NCI-H82 treated with DMSO at 0.1 percent for 48 hours (cell line): ENCODE data around the gene SETD6.
"Not testable (repeated sequence)": the region's sequence is repeated elsewhere in the genome, so short reads cannot be mapped to it uniquely, and the experiment has no call there.

Experiments used
- DNase-seq: peaks from one replicate; lab custom pipeline; 2025; ENCODE audit not compliant: unreplicated experiment; lab: John Stamatoyannopoulos, UW

Gene SETD6

GRCh38 chr16:58537124-58537906, 22.0 kb downstream of the SETD6 start:
- DNase-seq: no peak

- DNase-seq: no peak
These were observed 26.4 kb downstream of the SETD6 start for GRCh38 chr16:58541711-58542110.

- no peak for DNase-seq
These were observed 27.0 kb downstream of the SETD6 start for GRCh38 chr16:58542291-58542690.

DNA sequence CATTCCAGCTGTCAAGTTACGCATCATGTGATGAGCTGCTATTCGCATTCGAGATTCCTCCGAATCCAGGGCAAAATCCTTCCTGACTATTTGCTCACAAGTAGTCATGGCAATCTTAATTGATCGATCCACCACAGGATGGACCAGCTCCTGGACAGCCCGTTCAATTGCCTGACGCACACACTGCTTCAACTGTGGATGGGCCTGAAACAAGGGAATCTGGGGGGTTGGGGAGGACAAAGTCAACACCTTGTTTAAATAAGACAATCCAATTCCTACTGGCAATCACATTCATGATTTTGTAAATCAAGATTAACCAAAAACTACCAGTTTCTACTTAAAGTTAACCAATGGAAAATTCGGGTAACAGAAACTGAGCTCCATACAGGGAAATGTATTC, 28.4 kb downstream of the SETD6 start:
- DNase-seq: no peak

DNA sequence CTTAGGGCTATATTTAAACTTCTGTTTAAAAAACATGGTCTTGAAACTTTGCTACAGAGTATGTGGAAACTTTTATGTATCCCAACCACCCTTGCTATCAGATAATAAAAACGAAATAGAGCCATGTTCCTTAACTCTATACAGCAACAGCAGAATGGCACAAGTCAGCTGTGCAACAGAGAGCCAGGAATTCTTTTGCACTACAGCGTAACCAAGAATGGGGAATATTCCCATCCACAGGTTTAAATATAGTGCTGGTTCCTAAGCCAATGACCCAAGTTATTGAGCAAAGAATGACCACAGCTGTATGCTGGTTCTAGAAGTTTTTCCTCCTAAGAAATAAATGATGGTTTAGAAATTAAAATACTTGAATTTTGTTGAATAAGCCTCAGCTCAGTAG, 33.1 kb downstream of the SETD6 start:
- DNase-seq: no peak

DNA sequence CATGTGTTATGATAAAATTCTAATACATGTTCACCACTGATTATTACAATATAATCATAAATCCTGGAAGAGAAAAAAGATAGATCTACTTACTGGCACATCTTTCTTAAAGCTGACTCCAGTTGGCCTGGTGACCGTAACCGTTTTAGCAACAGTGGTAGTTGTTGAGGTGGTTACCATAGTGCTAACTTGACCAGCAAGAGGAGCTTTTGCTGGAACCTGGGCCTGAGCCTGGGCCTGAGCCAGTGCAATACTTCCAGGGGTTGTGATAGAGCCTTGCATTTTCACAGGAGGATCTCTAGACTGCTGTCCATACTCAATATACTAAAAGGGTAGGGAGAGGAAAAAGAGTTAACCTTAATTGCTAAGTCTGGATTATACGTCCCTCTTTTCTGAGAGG, 36.2 kb downstream of the SETD6 start:
- no peak for DNase-seq

GRCh38 chr16:58556678-58557077, 41.4 kb downstream of the SETD6 start:
- no peak for DNase-seq

DNA sequence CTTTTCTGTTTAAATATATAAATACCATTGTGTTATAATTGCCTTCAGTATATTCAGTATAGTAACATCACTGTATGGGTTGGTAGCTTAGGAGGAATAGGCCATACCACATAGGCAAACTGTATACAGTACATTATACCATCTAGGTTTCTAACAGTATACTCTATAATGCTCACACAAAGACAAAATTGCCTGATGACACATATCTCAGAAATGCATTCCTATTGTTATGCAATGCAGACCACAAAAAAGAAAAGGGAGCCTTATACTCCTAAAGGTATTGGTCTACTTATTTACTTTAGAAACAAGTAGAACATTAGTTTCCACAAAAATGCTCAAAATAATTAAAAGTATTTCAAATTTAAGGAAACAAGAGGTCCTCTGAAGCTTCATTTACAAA, 47.9 kb downstream of the SETD6 start:
- DNase-seq: no peak

DNA sequence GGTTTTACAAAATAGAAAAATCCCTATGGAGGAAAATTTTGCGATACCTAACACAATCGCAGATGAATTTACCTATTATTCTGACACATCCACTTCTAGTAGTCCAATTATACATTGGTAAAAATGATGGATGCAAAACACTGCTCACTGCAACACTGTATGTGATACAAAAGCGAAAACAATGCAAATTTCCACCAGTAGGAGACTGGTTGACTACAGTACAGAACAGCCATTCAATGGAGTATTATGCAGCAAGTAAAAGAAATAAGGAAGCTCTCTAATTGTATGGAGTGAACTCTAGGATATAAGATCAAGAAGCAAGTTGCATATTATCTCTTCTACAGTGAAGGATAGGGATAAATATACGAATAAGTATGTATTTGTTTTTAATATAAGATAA, 48.5 kb downstream of the SETD6 start:
- DNase-seq: no peak

DNA sequence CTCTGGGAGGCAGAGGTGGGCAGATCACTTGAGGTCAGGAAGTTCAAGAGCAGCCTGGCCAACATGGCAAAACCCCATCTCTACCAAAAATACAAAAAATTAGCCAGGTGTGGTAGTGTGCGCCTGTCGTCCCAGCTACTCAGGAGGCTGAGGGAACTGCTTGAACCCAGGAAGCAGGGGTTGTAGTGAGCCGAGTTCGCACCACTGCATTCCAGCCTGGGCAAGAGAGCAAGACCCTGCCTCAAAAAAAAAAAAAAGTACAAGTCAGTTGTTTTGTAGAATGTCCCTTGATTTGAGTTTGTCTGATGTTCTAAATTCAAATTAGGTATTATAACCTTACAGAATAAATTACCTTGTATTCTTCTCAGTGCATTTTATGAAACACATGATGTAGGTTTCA, 50.4 kb downstream of the SETD6 start:
- DNase-seq: not testable (repeated sequence)
